K562 (cell line): ENCODE results near the gene ZNF432. TPM values are rescaled to one million over a fixed set of nuclear protein-coding genes. Genes with fewer than 3 reads are reported as not detected.

ENCODE experiments used
- ATAC-seq: fragments of 200-7000 bp; cut with Tn5 transposase; 3 replicates; pipeline ENCODE4 v1.9.1; 2020; ENCODE audit warnings: moderate library complexity
- Bru-seq: library from RNA; stranded (reverse); fragments of 400-500 nt; gene quantifications from one replicate; lab custom pipeline; 2021; lab: Mats Ljungman, UMichigan
- BruChase-seq, 2 experiments: library from RNA; stranded (reverse); fragments of 400-500 nt; gene quantifications; one replicate each; lab custom pipeline; 2021; lab: Mats Ljungman, UMichigan
- BruUV-seq: library from RNA; stranded (reverse); fragments of 400-500 nt; replicated peaks from 2 replicates; lab custom pipeline; 2021; lab: Mats Ljungman, UMichigan
- CTCF ChIA-PET: fragments of 300-600 bp; formaldehyde crosslinking; extraction: SDS; loops from one replicate; lab custom pipeline; 2021; ENCODE audit warnings: low intra/inter-chr PET ratio; lab: Yijun Ruan, JAX
- POLR2A ChIA-PET: fragments of 300-600, 350-650 bp; sonication (Branson Sonifier 250); formaldehyde crosslinking; extraction: SDS; loops from one replicate; lab custom pipeline; 2021; ENCODE audit warnings: antibody characterized with exemption, inconsistent platforms; lab: Yijun Ruan, JAX
- DNase-seq, 4 experiments: peaks; one replicate each; pipeline versions ENCODE4 v3.0.0 to v3.0.0-alpha.2; 2011 to 2018; ENCODE audit warnings: low spot score in 3 of 4, mixed read lengths in 3 of 4; ENCODE audit errors: extremely low read depth in 1 of 4
- FAIRE-seq: peaks from 2 replicates; lab custom pipeline; 2011; peaks lifted over from hg19 to GRCh38; lab: Jason Lieb, UNC
- H2AFZ ChIP-seq: 2 replicates; pipeline ENCODE4 v1.6.0; 2011; ENCODE audit warnings: low read depth, low read length, control low read depth, inconsistent platforms
- H3K27ac ChIP-seq: fragments of 200-600 bp; 3 replicates; pipeline ENCODE4 v1.8.0; 2011; ENCODE audit warnings: low read depth, mild to moderate bottlenecking, control low read depth, inconsistent platforms, low read length, moderate library complexity, mixed read lengths; ENCODE audit errors: extremely low read depth
- H3K27me3 ChIP-seq, 2 experiments: fragments of 300-600 bp in 1 of 2; 2 replicates in 1 of 2; 3 replicates in 1 of 2; pipeline versions ENCODE4 v1.6.0 to v1.8.0; 2011; ENCODE audit warnings: inconsistent platforms in 2 of 2, low read length in 2 of 2, mild to moderate bottlenecking in 1 of 2, mixed read lengths in 1 of 2, moderate library complexity in 1 of 2; ENCODE audit not compliant: control insufficient read depth in 2 of 2, insufficient read depth in 2 of 2
- H3K36me3 ChIP-seq: fragments of 300-600 bp; 3 replicates; pipeline ENCODE4 v1.8.0; 2011; ENCODE audit warnings: mild to moderate bottlenecking, low read length, inconsistent platforms; ENCODE audit not compliant: control insufficient read depth, insufficient read depth
- H3K4me1 ChIP-seq, 2 experiments: fragments of 200-600 bp in 1 of 2; replicated peaks in 1 of 2; 2 replicates in 1 of 2; 3 replicates in 1 of 2; pipeline versions ENCODE4 v1.5.1 to v1.8.0; 2011; ENCODE audit warnings: inconsistent platforms in 2 of 2, low read length in 2 of 2, mild to moderate bottlenecking in 1 of 2, mixed read lengths in 1 of 2, moderate library complexity in 1 of 2; ENCODE audit not compliant: control insufficient read depth in 2 of 2, insufficient read depth in 2 of 2
- H3K4me2 ChIP-seq: 2 replicates; pipeline ENCODE4 v1.6.1; 2011; ENCODE audit warnings: low read length, control low read depth, inconsistent platforms, mixed read lengths; ENCODE audit not compliant: insufficient read depth
- H3K4me3 ChIP-seq: fragments of 200-600 bp; sonication (generic), shearing (Covaris generic); 2 replicates; pipeline ENCODE4 v1.5.1; 2016; ENCODE audit warnings: control low read depth, inconsistent platforms
- H3K79me2 ChIP-seq: fragments of 200-600 bp; 3 replicates; pipeline ENCODE4 v1.8.0; 2011; ENCODE audit warnings: low read length, inconsistent platforms; ENCODE audit not compliant: control insufficient read depth, insufficient read depth
- H3K9ac ChIP-seq, 2 experiments: 2 replicates each; pipeline versions ENCODE4 v1.6.0 to v1.6.1; 2011; ENCODE audit warnings: low read depth in 2 of 2, low read length in 2 of 2, control low read depth in 1 of 2, inconsistent platforms in 1 of 2, mild to moderate bottlenecking in 1 of 2, mixed read lengths in 1 of 2; ENCODE audit not compliant: insufficient read depth in 1 of 2
- H3K9me1 ChIP-seq: one replicate; pipeline ENCODE4 v1.6.0; 2011; ENCODE audit warnings: inconsistent platforms, mild to moderate bottlenecking, low read length, moderate library complexity; ENCODE audit not compliant: control insufficient read depth, insufficient read depth
- H3K9me3 ChIP-seq: replicated peaks from 2 replicates; pipeline ENCODE4 v1.5.1; 2011; ENCODE audit warnings: low read depth, low read length, inconsistent platforms; ENCODE audit not compliant: control insufficient read depth, insufficient read depth
- H4K20me1 ChIP-seq: replicated peaks from 2 replicates; pipeline ENCODE4 v1.6.1; 2011; ENCODE audit warnings: low read length, inconsistent platforms, mixed read lengths; ENCODE audit not compliant: control insufficient read depth, insufficient read depth
- ASH1L ChIP-seq: fragments of 450-650 bp; IDR thresholded peaks from 2 replicates; pipeline ENCODE4 v1.6.1; 2018; ENCODE audit warnings: borderline replicate concordance, mild to moderate bottlenecking, low read depth; ENCODE audit not compliant: partially characterized antibody
- FOXA1 ChIP-seq: fragments of 450-650 bp; IDR thresholded peaks from 2 replicates; pipeline ENCODE4 v1.6.1; 2016; ENCODE audit warnings: mild to moderate bottlenecking, borderline replicate concordance
- MAFK ChIP-seq: IDR thresholded peaks from 2 replicates; pipeline ENCODE4 v1.6.1; 2011; ENCODE audit warnings: low read length, improper control_type of control experiment
- MED1 ChIP-seq: sonication (generic); formaldehyde crosslinking; IDR thresholded peaks from 2 replicates; pipeline ENCODE4 v1.8.1; 2023; ENCODE audit warnings: missing genetic modification reagents, borderline replicate concordance
- MTA3 ChIP-seq: fragments of 450-650 bp; formaldehyde crosslinking; IDR thresholded peaks from 2 replicates; pipeline ENCODE4 v1.6.1; 2017; ENCODE audit warnings: mild to moderate bottlenecking, borderline replicate concordance
- SMAD1 ChIP-seq: fragments of 150-350 bp; IDR thresholded peaks from 2 replicates; pipeline ENCODE4 v1.6.1; 2014; ENCODE audit warnings: low read length, low read depth; ENCODE audit not compliant: partially characterized antibody
- SMARCA4 ChIP-seq: fragments of 450-650 bp; IDR thresholded peaks from 2 replicates; pipeline ENCODE4 v1.6.1; 2016
- SP2 ChIP-seq: IDR thresholded peaks from 2 replicates; pipeline ENCODE4 v1.6.1; 2011; ENCODE audit warnings: mild to moderate bottlenecking, low read depth, low read length, moderate library complexity; ENCODE audit not compliant: poor library complexity, severe bottlenecking; ENCODE audit errors: extremely low read depth
- ZNF561 ChIP-seq: fragments of 450-650 bp; formaldehyde crosslinking; conservative IDR thresholded peaks from 2 replicates; pipeline ENCODE4 v1.4.0; 2020; ENCODE audit warnings: mild to moderate bottlenecking, moderate library complexity
- ZNF589 ChIP-seq: fragments of 200-800 bp; sonication (Bioruptor generic); IDR thresholded peaks from 2 replicates; pipeline ENCODE4 v1.6.1; 2016; ENCODE audit warnings: low read depth, missing genetic modification characterization, missing compliant biosample characterization
- ZNF668 ChIP-seq: fragments of 250-450 bp; sonication (Bioruptor Pico); IDR thresholded peaks from 2 replicates; pipeline ENCODE4 v1.8.0; 2022; ENCODE audit warnings: mild to moderate bottlenecking, inconsistent platforms
- WGBS: fragments of 100-300 bp; shearing (Covaris generic); methylation state at CpG from one replicate; pipeline ENCODE4 v1.1.6; 2016; ENCODE audit warnings: low coverage, mixed read lengths; ENCODE audit not compliant: insufficient coverage; ENCODE audit errors: missing lambda C conversion rate; 5-methylcytosine and 5-hydroxymethylcytosine counted together
- in situ Hi-C: fragments of 300-500 bp; cut with MboI; formaldehyde crosslinking; loops from 4 replicates; pipeline ENCODE4 v1.15.0; 2018; ENCODE audit warnings: inconsistent platforms, mixed read lengths
- intact Hi-C: fragments of 100-400 bp; cut with micrococcal nuclease; formaldehyde crosslinking; loops from 2 replicates; pipeline ENCODE4 v1.14.2; 2022
- long read RNA-seq, 3 experiments: library from polyadenylated mRNA in 2 of 3; library from RNA in 1 of 3; unstranded in 2 of 3; stranded (forward) in 1 of 3; transcript quantifications; one replicate each; pipeline ENCODE4 v2.0.0, GENCODE V29; 2019 to 2022
- polyA minus RNA-seq, 3 experiments: library from RNA; depleted of rRNA, polyadenylated mRNA; stranded (reverse); fragments of >200 nt; gene quantifications; 2 replicates each; pipeline ENCODE4 v1.2.3, GENCODE V29; 2011
- polyA plus RNA-seq, 8 experiments: library from polyadenylated mRNA; depleted of rRNA in 4 of 8; stranded (reverse) in 5 of 8; unstranded in 3 of 8; fragments of >200 nt; fragmentation: Nextera tagmentation in 2 of 8; fragmentation: Illumina TruSeq in 1 of 8; extraction: Ambion mirVana in 2 of 8; extraction: Trizol in 1 of 8; gene quantifications; 2 replicates each; pipeline versions ENCODE4 v1.2.1 to v1.2.3, GENCODE V29; 2011 to 2014; ENCODE audit warnings: inconsistent platforms in 1 of 8, missing spikeins in 1 of 8
- total RNA-seq, 7 experiments: library from RNA; depleted of rRNA in 6 of 7; stranded (reverse); fragments of >200 nt in 6 of 7; fragmentation: Illumina TruSeq in 2 of 7; extraction: Trizol in 2 of 7; gene quantifications; 2 replicates each; pipeline versions ENCODE4 v1.2.1 to v1.2.3, GENCODE V29; 2011 to 2021; ENCODE audit warnings: low replicate concordance in 1 of 7
- TF ChIP-seq, protein P1 (sequence below): sonication (generic); formaldehyde crosslinking; IDR thresholded peaks from 2 replicates; pipeline ENCODE4 v1.8.0; 2023; ENCODE audit warnings: mild to moderate bottlenecking, missing genetic modification reagents

Gene ZNF432
- 15.9 and 32.0 TPM in 2 replicates for total RNA-seq (2011; cell fraction: chromatin; rRNA removed; ENCODE audit: low replicate concordance)
- total RNA-seq (2011; cell fraction: nucleolus; rRNA removed) = 8.2 and 9.1 TPM in 2 replicates
- 13.6 and 17.8 TPM in 2 replicates for total RNA-seq (2011; cell fraction: nucleoplasm; rRNA removed)
- total RNA-seq (2014; rRNA removed) (2.6 and 3.2 TPM in 2 replicates), total RNA-seq (2014; rRNA removed; fragmentation: Illumina TruSeq; extraction: Trizol) (6.8 and 8.7 TPM in 2 replicates), total RNA-seq (2015; rRNA removed; fragmentation: Illumina TruSeq; extraction: Trizol) (4.1 and 5.5 TPM in 2 replicates), total RNA-seq (2021) (4.5 TPM in 2 replicates), polyA plus RNA-seq (2011; rRNA removed) (4.5 and 4.9 TPM in 2 replicates), polyA plus RNA-seq (2014; fragmentation: Illumina TruSeq; extraction: Trizol) (4.0 and 5.1 TPM in 2 replicates), polyA plus RNA-seq (2014; fragmentation: Nextera tagmentation; extraction: Ambion mirVana) (1 to 10 TPM; 2.8 to 3.5 TPM), polyA plus RNA-seq (2014; rRNA removed) (3.0 and 3.4 TPM in 2 replicates), polyA minus RNA-seq (2011; rRNA and poly(A)+ RNA removed) (10.4 and 15.0 TPM in 2 replicates), Bru-seq, nascent RNA (percentile 60 among the genes with signal in this experiment), BruChase-seq, experiment 1, labeled RNA remaining after a 2-hour chase (percentile 75 among the genes with signal in this experiment), BruChase-seq, experiment 2, labeled RNA remaining after a 6-hour chase (percentile 75 among the genes with signal in this experiment)
- 1.0 and 2.1 TPM in 2 replicates for polyA plus RNA-seq (2011; cell fraction: cytosol; rRNA removed)
- 8.5 and 10.9 TPM in 2 replicates for polyA plus RNA-seq (2011; cell fraction: nucleus; rRNA removed)
- polyA plus RNA-seq (2012) = 5.5 and 5.8 TPM in 2 replicates
- polyA minus RNA-seq (2011; cell fraction: cytosol; rRNA and poly(A)+ RNA removed) = 1.6 and 1.9 TPM in 2 replicates
- 5.0 and 9.1 TPM in 2 replicates for polyA minus RNA-seq (2011; cell fraction: nucleus; rRNA and poly(A)+ RNA removed)
- long read RNA-seq, experiment 1, partial matches to known transcripts = 1 of 7 reads
- long read RNA-seq, experiment 1, other reads (novel, unspliced or antisense) = 3 of 7 reads
- long read RNA-seq, experiment 2, partial matches to known transcripts = 1 of 4 reads
- long read RNA-seq, experiment 2, other reads (novel, unspliced or antisense) = 3 of 4 reads
- long read RNA-seq, experiment 3 = 0 reads

DNA sequence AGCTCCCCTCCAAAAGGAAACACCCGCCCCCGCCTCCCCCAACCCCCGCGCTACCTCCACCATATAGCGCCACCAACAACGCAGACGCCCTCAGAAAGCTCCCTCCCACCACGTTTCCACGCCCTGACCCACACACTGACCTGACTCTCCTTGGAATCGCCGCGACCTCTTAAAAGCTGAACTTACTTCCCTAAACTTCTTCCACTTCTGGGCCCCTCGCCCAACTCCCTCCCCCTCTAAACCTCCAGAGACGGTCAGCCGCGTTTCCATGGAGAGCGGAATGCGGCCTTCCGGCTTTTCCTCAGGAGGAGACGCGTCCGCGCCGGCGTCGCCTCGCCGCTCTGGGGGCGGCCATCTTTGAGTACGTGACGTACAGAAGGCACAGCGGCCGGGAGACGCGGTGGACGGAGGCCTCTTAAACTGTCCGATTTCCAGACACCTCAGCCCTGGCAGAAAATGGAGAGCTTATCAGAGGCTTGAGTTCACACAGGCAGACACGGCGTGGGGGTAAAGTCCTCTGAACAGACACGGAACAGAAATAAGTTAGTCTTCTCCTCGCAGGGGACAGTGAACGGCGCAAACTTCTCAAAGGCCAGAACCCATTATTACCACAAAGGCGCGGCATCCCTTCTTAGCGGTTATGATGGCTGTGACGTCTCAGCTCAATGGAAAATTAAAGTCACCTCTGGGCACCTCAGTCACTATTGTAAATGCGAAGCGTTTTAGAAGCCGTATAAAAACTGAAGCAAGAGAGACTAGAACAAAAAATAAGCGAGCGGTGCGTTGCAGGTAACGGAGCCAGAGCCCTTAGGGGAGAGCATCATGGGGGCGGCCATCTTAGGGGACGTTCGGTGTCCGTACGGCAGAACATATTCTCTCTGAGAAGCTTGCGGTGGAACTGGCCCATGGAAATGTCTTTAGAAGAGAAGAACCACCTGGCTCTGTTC, at the start of gene ZNF432:
ZNF432 (minus strand) TSS at position 284 of the 947 bp plus-strand sequence. CDS start 1,970 bp downstream, outside the sequence.
- peaks cover 2 to 3% of the 10 kb centered on the region in 2 experiments; a peak in 2 of 5 replicates for H3K4me1 ChIP-seq
- peak within 1 kb of the TSS; percentile 87 for H3K27ac ChIP-seq
- no peaks in the 10 kb centered on the region for H4K20me1 ChIP-seq
- under 1% methylated on average over 56 of the region's 60 CpGs for WGBS
- H2AFZ ChIP-seq = peak within 1 kb of the TSS; percentile 93
- in situ Hi-C loops = no loop called here
- peak within 1 kb of the TSS; percentile 92 for H3K4me2 ChIP-seq
- CTCF ChIA-PET = interaction anchor here (0.5 kb wide), 1 partner anchor 503 kb away, joined by 4 read pairs; no protein-coding TSS in a partner anchor
- peak within 1 kb of the TSS; percentile 55 for H3K4me3 ChIP-seq
- intact Hi-C loops = loop anchor here (1.0 kb wide), 1 partner anchor 21 kb away; the partner anchor contains the start of gene ZNF614
- H3K79me2 ChIP-seq = peaks cover 6% of the 10 kb centered on the region; the same call in 1 of the 3 replicates
- no peaks in the 10 kb centered on the region for H3K9me1 ChIP-seq
- no peaks in the 10 kb centered on the region for H3K27me3 ChIP-seq
- ATAC-seq = peak; percentile 98
- peaks cover 2% of the 10 kb centered on the region; the same call in 1 of the 2 replicates for H3K9me3 ChIP-seq
- POLR2A ChIA-PET = interaction anchor here (0.6 to 1.3 kb wide), 3 partner anchors 21 to 46 kb away, joined by 5 to 6 read pairs (median 6); partner anchors contain the start of gene ZNF614
- H3K36me3 ChIP-seq = peaks cover 10% of the 10 kb centered on the region; the same call in 2 of the 3 replicates
- peak; percentile 85 to 96 (median 88) for DNase-seq
- FAIRE-seq = peak; percentile 80
- TSS peak; percentile 91 for BruUV-seq
- peak within 1 kb of the TSS; percentile 75 to 88 for H3K9ac ChIP-seq
- no peak for TF ChIP-seq MED1
- peak; percentile 54 for TF ChIP-seq ASH1L
- TF ChIP-seq ZNF589 (CRISPR knock-in tag) = no peak
- TF ChIP-seq MAFK = no peak
- TF ChIP-seq FOXA1 = no peak
- TF ChIP-seq SMARCA4 = peak; percentile 14; the same call in 1 of the 2 replicates
- TF ChIP-seq ZNF561 = no peak
- TF ChIP-seq, protein P1, sequence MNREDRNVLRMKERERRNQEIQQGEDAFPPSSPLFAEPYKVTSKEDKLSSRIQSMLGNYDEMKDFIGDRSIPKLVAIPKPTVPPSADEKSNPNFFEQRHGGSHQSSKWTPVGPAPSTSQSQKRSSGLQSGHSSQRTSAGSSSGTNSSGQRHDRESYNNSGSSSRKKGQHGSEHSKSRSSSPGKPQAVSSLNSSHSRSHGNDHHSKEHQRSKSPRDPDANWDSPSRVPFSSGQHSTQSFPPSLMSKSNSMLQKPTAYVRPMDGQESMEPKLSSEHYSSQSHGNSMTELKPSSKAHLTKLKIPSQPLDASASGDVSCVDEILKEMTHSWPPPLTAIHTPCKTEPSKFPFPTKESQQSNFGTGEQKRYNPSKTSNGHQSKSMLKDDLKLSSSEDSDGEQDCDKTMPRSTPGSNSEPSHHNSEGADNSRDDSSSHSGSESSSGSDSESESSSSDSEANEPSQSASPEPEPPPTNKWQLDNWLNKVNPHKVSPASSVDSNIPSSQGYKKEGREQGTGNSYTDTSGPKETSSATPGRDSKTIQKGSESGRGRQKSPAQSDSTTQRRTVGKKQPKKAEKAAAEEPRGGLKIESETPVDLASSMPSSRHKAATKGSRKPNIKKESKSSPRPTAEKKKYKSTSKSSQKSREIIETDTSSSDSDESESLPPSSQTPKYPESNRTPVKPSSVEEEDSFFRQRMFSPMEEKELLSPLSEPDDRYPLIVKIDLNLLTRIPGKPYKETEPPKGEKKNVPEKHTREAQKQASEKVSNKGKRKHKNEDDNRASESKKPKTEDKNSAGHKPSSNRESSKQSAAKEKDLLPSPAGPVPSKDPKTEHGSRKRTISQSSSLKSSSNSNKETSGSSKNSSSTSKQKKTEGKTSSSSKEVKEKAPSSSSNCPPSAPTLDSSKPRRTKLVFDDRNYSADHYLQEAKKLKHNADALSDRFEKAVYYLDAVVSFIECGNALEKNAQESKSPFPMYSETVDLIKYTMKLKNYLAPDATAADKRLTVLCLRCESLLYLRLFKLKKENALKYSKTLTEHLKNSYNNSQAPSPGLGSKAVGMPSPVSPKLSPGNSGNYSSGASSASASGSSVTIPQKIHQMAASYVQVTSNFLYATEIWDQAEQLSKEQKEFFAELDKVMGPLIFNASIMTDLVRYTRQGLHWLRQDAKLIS (CRISPR knock-in tag) = no peak
- TF ChIP-seq SMAD1 = no peak
- peak; percentile 39; the same call in 1 of the 2 replicates for TF ChIP-seq MTA3
- no peak for TF ChIP-seq ZNF668 (CRISPR knock-in tag)
- TF ChIP-seq SP2 = no peak
